ENCODE results near the gene IGFN1. TPM values are rescaled to one million over a fixed set of nuclear protein-coding genes. Genes with fewer than 3 reads are reported as not detected.

Gene IGFN1
- total RNA-seq, 1 donor from 2014 or later: 0.81 TPM

GRCh38 chr1:201250326-201251011 lies 59.8 kb downstream of the IGFN1 start:
- Histone ChIP-seq H3K27me3 (no peaks in the 10 kb centered on the region), H3K9me3 (no peaks in the 10 kb centered on the region), H3K4me1 (no peaks in the 10 kb centered on the region), H3K4me3 (no peak overlapping the region), H3K36me3 (no peaks in the 10 kb centered on the region), H3K27ac (no peak overlapping the region)
- ATAC-seq (no peak), DNase-seq (no peak)
- TF ChIP-seq, protein P1, sequence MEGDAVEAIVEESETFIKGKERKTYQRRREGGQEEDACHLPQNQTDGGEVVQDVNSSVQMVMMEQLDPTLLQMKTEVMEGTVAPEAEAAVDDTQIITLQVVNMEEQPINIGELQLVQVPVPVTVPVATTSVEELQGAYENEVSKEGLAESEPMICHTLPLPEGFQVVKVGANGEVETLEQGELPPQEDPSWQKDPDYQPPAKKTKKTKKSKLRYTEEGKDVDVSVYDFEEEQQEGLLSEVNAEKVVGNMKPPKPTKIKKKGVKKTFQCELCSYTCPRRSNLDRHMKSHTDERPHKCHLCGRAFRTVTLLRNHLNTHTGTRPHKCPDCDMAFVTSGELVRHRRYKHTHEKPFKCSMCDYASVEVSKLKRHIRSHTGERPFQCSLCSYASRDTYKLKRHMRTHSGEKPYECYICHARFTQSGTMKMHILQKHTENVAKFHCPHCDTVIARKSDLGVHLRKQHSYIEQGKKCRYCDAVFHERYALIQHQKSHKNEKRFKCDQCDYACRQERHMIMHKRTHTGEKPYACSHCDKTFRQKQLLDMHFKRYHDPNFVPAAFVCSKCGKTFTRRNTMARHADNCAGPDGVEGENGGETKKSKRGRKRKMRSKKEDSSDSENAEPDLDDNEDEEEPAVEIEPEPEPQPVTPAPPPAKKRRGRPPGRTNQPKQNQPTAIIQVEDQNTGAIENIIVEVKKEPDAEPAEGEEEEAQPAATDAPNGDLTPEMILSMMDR (IDR thresholded peaks at IDR 0.05): no peak
- intact Hi-C loops (cut with DNase I): loop anchor here (5.0 kb wide), 2 partner anchors 112 to 157 kb away; no protein-coding TSS in a partner anchor

DNA sequence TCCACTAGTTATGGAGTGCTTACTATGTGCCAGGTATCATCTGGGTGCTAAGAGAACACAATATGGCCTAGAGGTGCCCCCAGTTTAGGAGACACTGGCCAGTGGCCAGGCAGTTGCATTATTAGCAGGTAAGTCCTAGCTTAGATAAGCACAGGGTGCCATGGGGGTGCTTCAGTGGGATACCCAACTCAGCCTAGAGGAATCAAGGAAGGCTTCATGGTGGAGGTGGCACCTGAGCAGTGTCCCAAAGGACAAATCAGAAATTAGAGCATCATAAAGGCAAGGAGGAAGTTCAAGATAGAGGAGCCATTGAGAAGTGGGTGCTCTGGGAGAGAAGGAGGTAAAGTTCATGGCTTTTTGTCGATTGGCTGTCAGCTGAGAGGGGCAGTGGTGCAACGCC lies 60.8 kb downstream of the IGFN1 start:
- H3K27ac ChIP-seq: no peak overlapping the region
- no peaks in the 10 kb centered on the region for H3K36me3 ChIP-seq
- H3K9me3 ChIP-seq: no peaks in the 10 kb centered on the region
- H3K4me3 ChIP-seq: no peak overlapping the region
- intact Hi-C loops (cut with DNase I): loop anchor here (5.0 kb wide), 2 partner anchors 111 to 156 kb away; no protein-coding TSS in a partner anchor
- ATAC-seq (no peak), DNase-seq (no peak)
- no peaks in the 10 kb centered on the region for H3K27me3 ChIP-seq
- TF ChIP-seq, protein P1 (IDR thresholded peaks at IDR 0.05): no peak
- no peaks in the 10 kb centered on the region for H3K4me1 ChIP-seq

DNA sequence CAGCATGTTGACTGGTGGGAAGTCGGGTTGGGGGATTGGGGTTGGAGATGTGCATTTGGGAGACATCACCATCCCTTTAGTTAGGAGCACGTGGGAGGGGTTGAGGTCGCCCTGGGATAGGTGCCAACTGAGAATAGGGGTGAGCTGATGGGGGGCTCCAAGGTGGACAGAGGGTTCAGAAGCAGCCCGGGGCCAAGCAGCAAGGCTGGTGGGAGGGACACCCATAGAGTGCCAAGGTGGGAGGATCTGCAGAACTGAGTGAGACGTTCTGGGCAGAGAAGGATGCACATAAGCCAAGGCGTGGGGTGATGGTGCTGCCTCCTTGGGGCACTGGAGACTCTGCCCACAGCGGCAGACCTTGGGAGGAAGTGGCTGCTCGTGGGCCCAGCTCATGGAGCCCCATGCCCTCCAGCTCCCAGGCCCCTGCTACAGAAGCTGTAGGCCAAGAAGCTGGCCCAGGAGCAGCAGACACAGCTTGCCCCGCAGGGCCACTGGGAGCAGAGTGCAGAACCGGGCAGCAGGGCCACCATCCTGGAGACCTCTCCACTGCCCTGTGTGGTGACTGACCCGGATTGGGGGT lies 61.3 kb downstream of the IGFN1 start:
- ATAC-seq: no peak
- Histone ChIP-seq H3K4me1 (no peaks in the 10 kb centered on the region), H3K9me3 (no peaks in the 10 kb centered on the region), H3K27ac (no peak overlapping the region), H3K4me3 (no peak overlapping the region), H3K36me3 (no peaks in the 10 kb centered on the region), H3K27me3 (no peaks in the 10 kb centered on the region)
- no peak for DNase-seq
- intact Hi-C loops (cut with DNase I): loop anchor here (5.0 kb wide), 2 partner anchors 110 to 155 kb away; no protein-coding TSS in a partner anchor
- TF ChIP-seq, protein P1 (IDR thresholded peaks at IDR 0.05): no peak

DNA sequence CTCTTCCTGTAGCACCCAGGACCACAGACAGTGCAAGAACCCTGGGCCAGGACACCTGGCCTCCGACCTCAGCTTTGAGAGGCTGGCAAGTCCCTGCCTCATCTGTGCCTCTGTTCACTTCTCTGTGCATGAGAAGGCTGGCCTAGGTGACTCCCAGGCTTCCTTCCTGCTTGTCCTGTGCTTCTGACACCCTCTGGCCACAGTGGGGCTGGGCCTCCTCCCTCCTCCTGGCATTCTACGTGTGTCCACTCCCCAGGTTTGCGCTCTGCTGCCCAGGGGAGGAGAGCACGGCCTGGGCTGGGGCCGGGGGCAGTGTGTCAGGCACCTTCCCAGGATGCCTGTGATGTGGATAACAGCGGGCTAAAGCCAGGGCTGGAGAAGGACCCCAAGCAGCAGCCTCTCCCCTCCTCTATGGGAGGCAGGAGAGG lies 62.3 kb downstream of the IGFN1 start:
- Histone ChIP-seq H3K9me3 (no peaks in the 10 kb centered on the region), H3K4me1 (no peaks in the 10 kb centered on the region), H3K27ac (no peak overlapping the region), H3K27me3 (no peaks in the 10 kb centered on the region), H3K4me3 (no peak overlapping the region), H3K36me3 (no peaks in the 10 kb centered on the region)
- DNase-seq: no peak
- intact Hi-C loops (cut with DNase I): loop anchor here (5.0 kb wide), 2 partner anchors 109 to 154 kb away; no protein-coding TSS in a partner anchor
- TF ChIP-seq, protein P1 (IDR thresholded peaks at IDR 0.05): no peak
- ATAC-seq: no peak

- H3K9me3 ChIP-seq: no peaks in the 10 kb centered on the region
- H3K27me3 ChIP-seq: no peaks in the 10 kb centered on the region
- H3K27ac ChIP-seq: no peak overlapping the region
- intact Hi-C loops (cut with DNase I): loop anchor here (5.0 kb wide), 2 partner anchors 109 to 154 kb away; no protein-coding TSS in a partner anchor
- no peak overlapping the region for H3K4me3 ChIP-seq
- no peaks in the 10 kb centered on the region for H3K4me1 ChIP-seq
- H3K36me3 ChIP-seq: no peaks in the 10 kb centered on the region
- ATAC-seq: no peak
- TF ChIP-seq, protein P1 (IDR thresholded peaks at IDR 0.05): no peak
- DNase-seq: no peak
Measured at GRCh38 chr1:201253411-201253810, 62.8 kb downstream of the IGFN1 start.

All from upper lobe of right lung (tissue), 1 donor.